GM21360 (cell line): Measurements from ENCODE around the gene SYT13.
"Not testable (repeated sequence)": the region's sequence is repeated elsewhere in the genome, so short reads cannot be mapped to it uniquely, and the experiment has no call there.

Experiments used
- ATAC-seq: cut with Tn5 transposase; IDR thresholded peaks from one replicate; pipeline ENCODE4 v1.9.1; 2021; ENCODE audit warnings: mild to moderate bottlenecking, moderate library complexity; ENCODE audit not compliant: unreplicated experiment

SYT13 gene

GRCh38 chr11:45250035-45250718 lies 36.0 kb downstream of the SYT13 start:
- ATAC-seq, result no peak

- not testable (repeated sequence) for ATAC-seq
Observed at GRCh38 chr11:45249372-45249771, 36.8 kb downstream of the SYT13 start.

GRCh38 chr11:45248501-45249011 lies 37.6 kb downstream of the SYT13 start:
- no peak for ATAC-seq

GRCh38 chr11:45247433-45247832 lies 38.7 kb downstream of the SYT13 start:
- no peak for ATAC-seq

- ATAC-seq, result no peak
Observed at GRCh38 chr11:45246241-45246640, 39.9 kb downstream of the SYT13 start.

GRCh38 chr11:45245218-45246045 lies 40.7 kb downstream of the SYT13 start:
- no peak for ATAC-seq

GRCh38 chr11:45243967-45244366 lies 42.2 kb downstream of the SYT13 start:
- no peak for ATAC-seq

- no peak for ATAC-seq
Observed at GRCh38 chr11:45239733-45240132, 46.4 kb downstream of the SYT13 start.

GRCh38 chr11:45238724-45239123 lies 47.4 kb downstream of the SYT13 start:
- no peak for ATAC-seq

GRCh38 chr11:45237711-45238315 lies 48.3 kb downstream of the SYT13 start:
- ATAC-seq, result no peak

GRCh38 chr11:45234306-45235006 lies 51.7 kb downstream of the SYT13 start:
- no peak for ATAC-seq

- ATAC-seq, result no peak
Observed at GRCh38 chr11:45233804-45234170, 52.4 kb downstream of the SYT13 start.

- peak; percentile 62 for ATAC-seq
Observed at GRCh38 chr11:45233121-45233803, 52.9 kb downstream of the SYT13 start.

GRCh38 chr11:45232341-45233080 lies 53.6 kb downstream of the SYT13 start:
- ATAC-seq, result no peak

- ATAC-seq, result no peak
Observed at GRCh38 chr11:45229401-45230020, 56.6 kb downstream of the SYT13 start.

- no peak for ATAC-seq
Observed at GRCh38 chr11:45227836-45228235, 58.3 kb downstream of the SYT13 start.

GRCh38 chr11:45226901-45227300 lies 59.2 kb downstream of the SYT13 start:
- ATAC-seq, result no peak

GRCh38 chr11:45225961-45226871 lies 59.9 kb downstream of the SYT13 start:
- no peak for ATAC-seq
